ENCODE data around the gene SLC25A4.

- TF ChIP-seq ZNF317 (CRISPR knock-in tag; IDR thresholded peaks at IDR 0.05) (no peak), POLR2A (IDR thresholded peaks at IDR 0.05; ENCODE audit: insufficient read depth in 1 of 2, low read depth in 2 of 2, low read length in 2 of 2) (no peak), ZBTB1 (CRISPR knock-in tag; IDR thresholded peaks at IDR 0.05; ENCODE audit: borderline replicate concordance) (no peak), NFRKB (IDR thresholded peaks at IDR 0.05) (no peak), CTCF (CRISPR knock-in tag; IDR thresholded peaks at IDR 0.05) (no peak), ZNF644 (CRISPR knock-in tag; IDR thresholded peaks at IDR 0.05; ENCODE audit: low read depth) (no peak), DMAP1 (CRISPR knock-in tag; IDR thresholded peaks at IDR 0.05) (no peak), ZNF512 (CRISPR knock-in tag; IDR thresholded peaks at IDR 0.05) (no peak), ETV5 (CRISPR knock-in tag; IDR thresholded peaks at IDR 0.05; ENCODE audit: borderline replicate concordance) (no peak), ARNT2 (CRISPR knock-in tag; IDR thresholded peaks at IDR 0.05; ENCODE audit: low read depth) (no peak), ZBTB2 (CRISPR knock-in tag; IDR thresholded peaks at IDR 0.05; ENCODE audit: low read depth) (no peak), HNRNPL (IDR thresholded peaks at IDR 0.05; ENCODE audit: low read depth, low read length) (no peak), TCF12 (IDR thresholded peaks at IDR 0.05) (no peak), TCF12 (CRISPR knock-in tag; IDR thresholded peaks at IDR 0.05) (no peak), ZBTB34 (CRISPR knock-in tag; IDR thresholded peaks at IDR 0.05) (no peak)
These were observed 34.4 kb upstream of the SLC25A4 start for GRCh38 chr4:185108669-185109068.
